CD4-positive, alpha-beta T cell treated with Interleukin-6 at 100 ng/mL for 8 hours (primary cell): ENCODE measurements around the gene IQCN.
A peak's percentile ranks its signal among the peaks of the same experiment; 100 is the strongest.

Experiments
- DNase-seq: peaks from one replicate; pipeline ENCODE4 v3.0.0-alpha.2; 2020; ENCODE audit warnings: mixed read lengths, low spot score

The IQCN gene

GRCh38 chr19:18304458-18305310, 30.4 kb upstream of the IQCN start:
- DNase-seq: peak; percentile 74

GRCh38 chr19:18304208-18304457, 29.9 kb upstream of the IQCN start:
- no peak for DNase-seq

GRCh38 chr19:18301718-18302111, 27.5 kb upstream of the IQCN start:
- no peak for DNase-seq

- no peak for DNase-seq
Measured at GRCh38 chr19:18300930-18301717, 26.9 kb upstream of the IQCN start.

GRCh38 chr19:18299654-18300053, 25.4 kb upstream of the IQCN start:
- DNase-seq: no peak

- no peak for DNase-seq
Measured at GRCh38 chr19:18298601-18299000, 24.3 kb upstream of the IQCN start.

- DNase-seq: no peak
Measured at GRCh38 chr19:18297308-18297707, 23.1 kb upstream of the IQCN start.

- DNase-seq: no peak
Measured at GRCh38 chr19:18295034-18295451, 20.8 kb upstream of the IQCN start.

- DNase-seq: peak; percentile 92
Measured at GRCh38 chr19:18294467-18294864, 20.2 kb upstream of the IQCN start.

- DNase-seq: no peak
Measured at GRCh38 chr19:18293642-18294466, 19.6 kb upstream of the IQCN start.

- DNase-seq: peak; percentile 15
Measured at GRCh38 chr19:18292810-18293641, 18.8 kb upstream of the IQCN start.

- no peak for DNase-seq
Measured at GRCh38 chr19:18292462-18292809, 18.2 kb upstream of the IQCN start.

- peak; percentile 79 for DNase-seq
Measured at GRCh38 chr19:18291590-18292461, 17.6 kb upstream of the IQCN start.

- no peak for DNase-seq
Measured at GRCh38 chr19:18291019-18291524, 16.8 kb upstream of the IQCN start.

- DNase-seq: peak; percentile 76
Measured at GRCh38 chr19:18290302-18291018, 16.2 kb upstream of the IQCN start.

GRCh38 chr19:18289471-18290301, 15.4 kb upstream of the IQCN start:
- DNase-seq: no peak

GRCh38 chr19:18287836-18288772, 13.9 kb upstream of the IQCN start:
- no peak for DNase-seq
